Central memory CD4-positive, alpha-beta T cell (primary cell): ENCODE measurements around the gene FBLN2.

Source experiments
- DNase-seq: peaks from one replicate; pipeline ENCODE4 v3.0.0; 2022

The FBLN2 gene

GRCh38 chr3:13533885-13534301, 15.0 kb upstream of the FBLN2 start:
- DNase-seq: no peak

- DNase-seq: no peak
Measured at GRCh38 chr3:13535526-13535875, 13.4 kb upstream of the FBLN2 start.

- DNase-seq: no peak
Measured at GRCh38 chr3:13535905-13536304, 13.0 kb upstream of the FBLN2 start.

GRCh38 chr3:13536432-13536831, 12.5 kb upstream of the FBLN2 start:
- DNase-seq: no peak

GRCh38 chr3:13536832-13537231, 12.1 kb upstream of the FBLN2 start:
- no peak for DNase-seq

GRCh38 chr3:13537244-13537908, 11.5 kb upstream of the FBLN2 start:
- no peak for DNase-seq

GRCh38 chr3:13537909-13538296, 11.0 kb upstream of the FBLN2 start:
- no peak for DNase-seq

GRCh38 chr3:13538520-13539291, 10.2 kb upstream of the FBLN2 start:
- DNase-seq: no peak

- DNase-seq: no peak
Measured at GRCh38 chr3:13539292-13539638, 9.7 kb upstream of the FBLN2 start.

GRCh38 chr3:13539671-13540070, 9.3 kb upstream of the FBLN2 start:
- DNase-seq: no peak

GRCh38 chr3:13540297-13540995, 8.5 kb upstream of the FBLN2 start:
- DNase-seq: no peak

GRCh38 chr3:13541691-13542090, 7.2 kb upstream of the FBLN2 start:
- DNase-seq: no peak

GRCh38 chr3:13542142-13542541, 6.8 kb upstream of the FBLN2 start:
- no peak for DNase-seq

- no peak for DNase-seq
Measured at GRCh38 chr3:13543253-13543652, 5.7 kb upstream of the FBLN2 start.

GRCh38 chr3:13544293-13544831, 4.6 kb upstream of the FBLN2 start:
- DNase-seq: peak; percentile 54

- DNase-seq: no peak
Measured at GRCh38 chr3:13544951-13545651, 3.8 kb upstream of the FBLN2 start.

GRCh38 chr3:13545952-13546454, 2.9 kb upstream of the FBLN2 start:
- DNase-seq: no peak

- DNase-seq: no peak
Measured at GRCh38 chr3:13546667-13547171, 2.2 kb upstream of the FBLN2 start.

GRCh38 chr3:13547591-13548371, 1.1 kb upstream of the FBLN2 start:
- no peak for DNase-seq

GRCh38 chr3:13549623-13550422, 898 bp downstream of the FBLN2 start:
- no peak for DNase-seq

GRCh38 chr3:13550423-13550690, 1.4 kb downstream of the FBLN2 start:
- DNase-seq: no peak
